GM18867 (cell line): ENCODE measurements around the gene MRPL41.
"Not testable (repeated sequence)": the region's sequence is repeated elsewhere in the genome, so short reads cannot be mapped to it uniquely, and the experiment has no call there.

Experiments used
- ATAC-seq: cut with Tn5 transposase; IDR thresholded peaks from one replicate; pipeline ENCODE4 v1.9.1; 2021; ENCODE audit warnings: mild to moderate bottlenecking, moderate library complexity; ENCODE audit not compliant: unreplicated experiment

Gene MRPL41

DNA sequence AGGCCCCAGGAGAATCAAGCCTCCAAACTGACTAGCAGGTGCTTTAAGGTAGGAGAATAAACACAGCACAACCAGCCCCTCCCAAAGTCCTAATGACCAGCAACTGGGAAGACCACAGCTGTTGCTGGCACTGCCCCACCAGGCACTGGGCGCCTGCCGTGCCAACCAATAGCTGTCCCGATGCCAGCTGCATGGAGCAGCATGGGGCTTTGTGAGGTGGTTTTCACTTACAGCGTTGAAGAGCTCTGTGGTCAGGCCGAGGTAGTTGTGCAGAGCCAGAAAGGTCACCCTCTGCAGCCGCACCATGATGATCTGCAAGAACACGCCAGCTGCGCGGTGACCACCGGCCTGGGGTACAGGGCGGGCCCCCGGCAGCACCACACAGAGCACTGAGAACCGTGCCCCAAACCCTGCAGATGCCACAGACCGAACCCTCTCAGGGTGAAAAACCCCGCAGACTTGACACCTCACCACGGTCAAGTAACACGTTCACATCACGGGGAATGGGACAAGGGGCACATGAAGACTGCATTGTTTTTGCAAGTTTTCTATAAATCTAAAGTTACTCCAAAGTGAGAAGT lies 30.2 kb upstream of the MRPL41 start:
- no peak for ATAC-seq

DNA sequence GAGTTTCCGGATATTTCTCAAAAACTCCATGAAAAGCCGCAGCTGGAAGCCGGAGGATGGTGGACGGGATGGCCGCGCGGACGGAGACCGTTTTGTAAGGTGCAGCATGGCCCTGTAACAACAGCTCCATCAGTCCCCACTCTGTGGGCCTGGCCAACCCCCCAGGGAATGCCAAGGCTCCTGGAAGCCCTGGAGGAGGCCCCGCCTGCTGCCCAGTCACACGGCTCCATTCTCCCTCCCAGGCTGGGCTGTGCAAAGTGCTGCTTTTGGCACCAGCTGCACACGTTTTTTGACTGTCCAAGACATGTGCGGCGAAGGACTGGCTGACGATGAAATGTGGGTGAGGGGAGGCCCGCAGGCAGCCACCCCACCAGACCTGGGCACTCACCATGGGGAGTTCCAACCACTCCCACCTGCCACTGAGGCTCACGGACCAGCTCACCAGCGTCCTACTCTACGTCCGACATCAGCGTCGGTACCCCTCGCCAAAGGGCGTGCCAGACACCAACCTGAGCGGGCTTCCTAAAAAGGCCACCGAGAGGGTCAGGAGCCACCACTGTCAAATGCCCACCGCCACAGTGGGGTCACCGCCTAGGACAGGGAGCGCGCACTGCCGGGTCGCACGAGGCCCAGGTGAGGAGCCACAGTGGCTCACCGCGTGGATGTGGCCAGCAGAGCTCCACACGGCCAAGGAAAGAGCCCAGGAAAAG lies 28.8 kb upstream of the MRPL41 start:
- no peak for ATAC-seq

DNA sequence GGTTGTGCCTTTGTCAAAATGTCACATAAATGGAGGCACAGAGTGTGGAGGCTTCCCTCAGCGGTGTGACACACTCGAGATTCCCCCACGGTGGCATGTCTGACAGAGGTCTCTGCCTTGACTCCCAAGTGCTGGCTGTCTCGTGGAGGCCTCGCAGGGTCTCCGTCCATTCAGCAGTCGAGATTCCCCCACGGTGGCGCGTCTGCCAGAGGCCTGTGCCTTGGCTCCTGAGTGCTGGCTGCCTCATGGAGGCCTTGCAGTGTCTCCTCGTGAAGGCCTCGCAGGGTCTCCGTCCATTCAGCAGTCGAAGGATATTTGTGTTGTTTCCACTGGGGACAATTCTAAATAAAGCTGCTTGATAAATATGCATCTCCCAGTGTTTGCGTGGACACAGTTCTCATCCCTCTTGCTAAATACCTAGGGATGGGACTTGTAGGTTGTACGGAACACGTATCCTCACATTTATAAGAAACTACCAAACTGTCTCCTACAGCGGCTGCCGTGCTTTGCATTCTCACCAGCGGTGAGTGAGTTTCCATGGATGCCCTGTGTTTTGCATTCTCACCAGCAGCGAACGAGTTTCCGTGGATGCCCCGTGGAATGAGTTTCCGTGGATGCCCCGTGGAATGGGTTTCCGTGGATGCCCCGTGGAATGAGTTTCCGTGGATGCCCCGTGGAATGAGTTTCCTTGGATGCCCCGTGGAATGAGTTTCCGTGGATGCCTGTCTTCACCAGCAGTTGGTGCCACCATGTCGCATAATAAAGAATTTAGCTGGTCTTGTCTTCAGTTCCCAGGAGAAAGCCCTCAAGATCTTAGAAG lies 27.3 kb upstream of the MRPL41 start:
- ATAC-seq = no peak

DNA sequence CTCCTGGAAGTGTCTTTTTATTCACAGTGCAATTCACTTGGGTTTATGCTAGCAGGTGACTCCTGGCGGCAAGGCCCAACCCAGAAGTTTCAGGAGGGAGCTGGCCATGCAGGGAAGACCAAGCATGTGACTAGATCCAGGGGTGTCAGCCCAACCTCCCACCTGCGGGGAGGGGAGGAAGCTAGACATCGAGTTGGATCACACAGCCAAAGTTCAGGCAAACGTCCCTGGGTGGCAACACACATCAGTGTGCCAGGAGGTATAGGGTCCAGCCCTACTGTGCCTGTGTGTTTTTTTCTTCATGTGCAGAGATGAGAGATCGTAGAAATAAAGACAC lies 26.7 kb upstream of the MRPL41 start:
- ATAC-seq = no peak

- ATAC-seq = no peak
Measured at GRCh38 chr9:137530331-137530730, 21.3 kb upstream of the MRPL41 start.

DNA sequence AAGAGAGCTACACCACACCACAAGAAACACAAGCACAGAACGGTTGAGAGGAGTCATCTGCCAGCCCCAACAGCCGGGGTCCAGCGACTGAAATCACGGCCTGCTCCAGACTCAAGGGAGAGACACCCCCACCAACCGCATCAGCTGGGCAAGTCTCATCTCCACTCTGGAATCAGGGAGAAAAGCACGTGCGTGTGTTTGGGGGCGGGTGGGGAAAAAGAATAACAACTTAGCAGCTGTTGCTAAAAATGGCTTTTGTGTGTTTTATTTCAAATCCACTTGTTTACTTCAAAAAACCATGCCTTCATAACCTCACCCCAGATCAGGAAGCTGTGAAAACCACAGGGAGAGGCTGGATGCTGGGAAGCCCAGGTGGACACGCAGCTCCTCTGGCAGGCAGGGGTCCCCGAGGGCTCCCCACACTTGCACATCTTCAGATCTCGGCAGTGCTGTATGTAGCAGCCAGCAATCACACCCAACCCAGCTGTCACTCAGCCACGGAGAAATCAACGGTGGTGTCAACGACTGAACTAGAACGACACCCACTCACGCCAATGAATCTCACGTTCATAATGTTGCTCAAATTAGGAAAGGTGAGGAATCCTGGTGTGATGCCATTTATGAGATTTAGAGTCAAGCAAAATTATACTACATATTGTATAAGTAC lies 20.4 kb upstream of the MRPL41 start:
- no peak for ATAC-seq

GRCh38 chr9:137532891-137533468 lies 18.7 kb upstream of the MRPL41 start:
- not testable (repeated sequence) for ATAC-seq

GRCh38 chr9:137534256-137535119 lies 17.2 kb upstream of the MRPL41 start:
- ATAC-seq = no peak

GRCh38 chr9:137535120-137535428 lies 16.6 kb upstream of the MRPL41 start:
- no peak for ATAC-seq

DNA sequence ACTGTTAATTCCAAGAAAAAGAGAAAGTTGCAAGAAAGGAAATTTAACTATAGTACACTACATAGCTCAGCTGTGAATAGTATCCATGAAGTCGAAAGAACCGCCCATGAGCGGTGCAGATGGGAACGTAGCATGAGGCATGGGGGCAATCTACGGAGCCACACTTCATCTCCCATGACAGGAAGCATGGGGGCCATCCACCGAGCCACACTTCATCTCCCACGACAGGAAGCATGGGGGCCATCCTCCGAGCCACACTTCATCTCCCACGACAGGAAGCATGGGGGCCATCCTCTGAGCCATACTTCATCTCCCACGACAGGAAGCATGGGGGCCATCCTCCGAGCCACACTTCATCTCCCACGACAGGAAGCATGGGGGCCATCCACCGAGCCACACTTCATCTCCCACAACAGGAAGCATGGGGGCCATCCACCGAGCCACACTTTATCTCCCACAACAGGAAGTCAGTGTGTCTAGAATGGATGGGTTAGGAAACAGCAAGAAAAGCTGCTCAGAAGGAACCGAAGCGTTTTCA lies 15.0 kb upstream of the MRPL41 start:
- not testable (repeated sequence) for ATAC-seq

- no peak for ATAC-seq
Measured at GRCh38 chr9:137538058-137538457, 13.6 kb upstream of the MRPL41 start.

- no peak for ATAC-seq
Measured at GRCh38 chr9:137540536-137540935, 11.1 kb upstream of the MRPL41 start.

DNA sequence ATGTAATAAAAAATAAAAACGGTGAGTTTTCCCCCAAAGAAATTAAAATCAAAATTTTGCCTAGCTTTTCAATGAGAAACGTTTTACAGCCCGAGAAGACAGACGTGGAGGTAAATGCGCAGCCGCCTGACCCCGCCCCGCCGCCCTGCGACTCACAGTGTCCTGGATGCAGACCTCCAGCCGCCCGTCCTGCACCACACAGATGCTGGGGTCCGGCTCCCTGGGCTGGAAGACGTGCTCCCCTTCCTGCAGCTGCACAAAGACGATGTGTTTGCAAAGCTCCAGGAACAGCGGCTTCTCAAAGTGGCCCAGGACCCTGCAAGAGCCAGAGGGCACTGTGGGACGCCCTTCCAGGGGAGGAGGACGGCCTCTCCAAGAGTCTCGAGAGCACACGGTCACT lies 9.2 kb upstream of the MRPL41 start:
- ATAC-seq = no peak

- no peak for ATAC-seq
Measured at GRCh38 chr9:137543237-137543963, 8.3 kb upstream of the MRPL41 start.

- ATAC-seq = no peak
Measured at GRCh38 chr9:137544176-137544760, 7.4 kb upstream of the MRPL41 start.

- ATAC-seq = no peak
Measured at GRCh38 chr9:137545123-137545522, 6.6 kb upstream of the MRPL41 start.

DNA sequence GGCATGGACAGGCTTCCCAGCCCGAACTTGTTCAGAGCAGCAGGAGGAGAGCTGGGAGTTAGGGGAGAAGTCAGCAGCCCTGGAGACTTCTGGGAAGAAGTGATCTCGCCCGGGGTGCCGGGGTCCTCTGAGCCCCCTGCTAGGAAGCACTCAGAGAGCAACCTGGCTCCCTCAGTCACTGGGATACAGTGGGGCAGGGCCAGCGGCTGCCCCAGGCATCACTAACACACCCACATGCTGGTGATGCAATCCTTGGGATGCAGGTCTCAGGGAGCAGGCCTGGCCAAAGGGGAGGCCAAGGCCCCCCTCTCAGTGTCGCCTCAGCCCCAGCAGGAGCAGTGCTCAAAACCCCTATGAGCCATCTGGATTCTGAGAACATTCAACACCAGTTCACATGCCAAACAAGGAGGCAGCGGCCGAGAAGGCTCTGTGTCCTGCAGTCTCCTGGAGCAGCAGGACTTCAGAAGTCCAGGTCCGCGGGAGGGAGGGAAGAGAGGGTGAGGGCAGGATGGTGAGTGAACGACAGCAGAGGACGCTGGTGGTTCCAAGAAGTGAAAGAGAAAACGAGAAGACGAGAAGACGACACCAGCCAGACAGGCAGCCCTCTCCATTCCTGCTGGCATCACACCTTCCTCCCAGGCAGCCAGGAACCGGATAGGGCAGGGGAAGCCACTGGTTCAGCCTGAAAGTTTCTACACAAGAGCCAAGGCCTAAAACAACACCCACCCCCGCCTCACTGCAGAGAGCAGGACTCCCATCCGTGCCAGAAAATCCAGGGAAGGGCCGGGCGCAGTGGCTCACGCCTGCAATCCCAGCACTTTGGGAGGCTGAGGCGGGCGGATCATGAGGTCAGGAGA lies 3.8 kb upstream of the MRPL41 start:
- ATAC-seq = no peak

DNA sequence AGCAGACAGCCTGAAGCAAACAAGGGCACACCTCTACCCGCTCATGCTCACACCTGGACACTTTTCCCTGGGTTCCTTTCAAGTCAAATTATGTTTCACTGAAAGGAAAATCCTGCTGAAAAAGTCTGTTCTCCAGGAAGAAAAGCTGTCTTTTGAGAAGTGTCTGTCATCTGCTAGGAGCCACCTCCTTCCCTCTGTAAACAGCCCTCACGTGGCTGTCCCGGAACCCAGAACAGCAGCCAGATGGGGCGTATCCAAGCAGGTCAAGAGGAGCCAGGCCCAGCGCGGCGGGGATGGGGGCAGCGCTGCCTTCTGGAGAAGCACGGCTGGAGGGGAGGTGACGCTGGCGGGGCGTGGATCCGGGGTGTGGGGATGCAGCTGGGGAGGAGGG lies 1.5 kb upstream of the MRPL41 start, which contains the start of gene PNPLA7:
Gene PNPLA7 (minus strand): TSS at position 172 of the 391 bp plus-strand sequence. CDS start 205 bp downstream, outside the sequence.
- ATAC-seq = no peak
